Parathyroid adenoma (tissue), 2 donors: Measurements from ENCODE around the gene LMOD1.
"Not testable (repeated sequence)": the region's sequence is repeated elsewhere in the genome, so short reads cannot be mapped to it uniquely, and the experiment has no call there.

ENCODE experiments used
- H2AFZ ChIP-seq: fragments of 300-600 bp; sonication (generic); one replicate; pipeline ENCODE4 v1.7.0; 2017; ENCODE audit warnings: antibody characterized with exemption, mild to moderate bottlenecking
- H3K27ac ChIP-seq: fragments of 300-600 bp; sonication (generic); one replicate; pipeline ENCODE4 v1.7.0; 2017
- H3K27me3 ChIP-seq: fragments of 300-600 bp; sonication (generic); one replicate; pipeline ENCODE4 v1.7.0; 2017; ENCODE audit warnings: low read length; ENCODE audit not compliant: control insufficient read depth, insufficient read depth
- H3K36me3 ChIP-seq: fragments of 300-600 bp; sonication (generic); one replicate; pipeline ENCODE4 v1.7.0; 2017; ENCODE audit warnings: low read length; ENCODE audit not compliant: control insufficient read depth, insufficient read depth
- H3K4me1 ChIP-seq: fragments of 300-600 bp; sonication (generic); one replicate; pipeline ENCODE4 v1.7.0; 2017; ENCODE audit warnings: control low read depth
- H3K4me2 ChIP-seq: fragments of 300-600 bp; sonication (generic); one replicate; pipeline ENCODE4 v1.7.0; 2017; ENCODE audit warnings: low read length
- H3K4me3 ChIP-seq: fragments of 300-600 bp; sonication (generic); one replicate; pipeline ENCODE4 v1.7.0; 2017; ENCODE audit warnings: low read depth, low read length
- H3K79me2 ChIP-seq: fragments of 300-600 bp; sonication (generic); one replicate; pipeline ENCODE4 v1.7.0; 2017; ENCODE audit warnings: control low read depth
- H3K9ac ChIP-seq: fragments of 300-600 bp; sonication (generic); one replicate; pipeline ENCODE4 v1.7.0; 2017; ENCODE audit warnings: mild to moderate bottlenecking
- H3K9me3 ChIP-seq: fragments of 300-600 bp; sonication (generic); one replicate; pipeline ENCODE4 v1.7.0; 2017; ENCODE audit warnings: low read length; ENCODE audit not compliant: control insufficient read depth
- TF ChIP-seq, protein P1 (sequence below): fragments of 300-600 bp; sonication (generic); IDR thresholded peaks from one replicate; pipeline ENCODE4 v1.7.0; 2017; ENCODE audit warnings: antibody characterized with exemption, mild to moderate bottlenecking
- donor health status: primary hyperparathyroidism.

The LMOD1 gene

DNA sequence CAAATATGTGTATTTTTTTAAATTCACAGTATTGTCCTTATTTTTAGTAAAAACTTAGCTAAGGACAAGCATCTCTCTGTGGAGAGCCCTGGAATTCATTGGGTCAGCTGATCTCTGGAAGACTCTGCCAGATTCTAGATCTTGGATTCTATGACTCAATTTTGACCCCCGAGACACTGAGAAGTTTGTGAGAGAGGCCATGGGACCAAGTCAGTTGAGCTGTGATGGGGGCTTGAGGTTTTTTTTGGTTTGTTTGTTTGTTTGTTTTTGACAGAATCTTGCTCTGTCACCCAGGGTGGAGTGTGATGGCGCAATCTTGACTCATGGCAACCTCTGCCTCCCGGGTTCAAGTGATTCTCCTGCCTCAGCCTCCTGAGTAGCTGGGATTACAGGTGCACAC is 44.1 kb downstream of the LMOD1 start:
- Histone ChIP-seq H3K79me2 (no peaks in the 10 kb centered on the region), H3K9ac (no peak overlapping the region), H3K27ac (no peak overlapping the region), H3K36me3 (no peaks in the 10 kb centered on the region), H3K4me2 (no peak overlapping the region), H3K4me3 (no peak overlapping the region), H3K4me1 (peaks cover 2% of the 10 kb centered on the region), H3K27me3 (no peaks in the 10 kb centered on the region), H3K9me3 (no peaks in the 10 kb centered on the region), H2AFZ (no peak overlapping the region)
- TF ChIP-seq, protein P1, sequence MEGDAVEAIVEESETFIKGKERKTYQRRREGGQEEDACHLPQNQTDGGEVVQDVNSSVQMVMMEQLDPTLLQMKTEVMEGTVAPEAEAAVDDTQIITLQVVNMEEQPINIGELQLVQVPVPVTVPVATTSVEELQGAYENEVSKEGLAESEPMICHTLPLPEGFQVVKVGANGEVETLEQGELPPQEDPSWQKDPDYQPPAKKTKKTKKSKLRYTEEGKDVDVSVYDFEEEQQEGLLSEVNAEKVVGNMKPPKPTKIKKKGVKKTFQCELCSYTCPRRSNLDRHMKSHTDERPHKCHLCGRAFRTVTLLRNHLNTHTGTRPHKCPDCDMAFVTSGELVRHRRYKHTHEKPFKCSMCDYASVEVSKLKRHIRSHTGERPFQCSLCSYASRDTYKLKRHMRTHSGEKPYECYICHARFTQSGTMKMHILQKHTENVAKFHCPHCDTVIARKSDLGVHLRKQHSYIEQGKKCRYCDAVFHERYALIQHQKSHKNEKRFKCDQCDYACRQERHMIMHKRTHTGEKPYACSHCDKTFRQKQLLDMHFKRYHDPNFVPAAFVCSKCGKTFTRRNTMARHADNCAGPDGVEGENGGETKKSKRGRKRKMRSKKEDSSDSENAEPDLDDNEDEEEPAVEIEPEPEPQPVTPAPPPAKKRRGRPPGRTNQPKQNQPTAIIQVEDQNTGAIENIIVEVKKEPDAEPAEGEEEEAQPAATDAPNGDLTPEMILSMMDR, result no peak

DNA sequence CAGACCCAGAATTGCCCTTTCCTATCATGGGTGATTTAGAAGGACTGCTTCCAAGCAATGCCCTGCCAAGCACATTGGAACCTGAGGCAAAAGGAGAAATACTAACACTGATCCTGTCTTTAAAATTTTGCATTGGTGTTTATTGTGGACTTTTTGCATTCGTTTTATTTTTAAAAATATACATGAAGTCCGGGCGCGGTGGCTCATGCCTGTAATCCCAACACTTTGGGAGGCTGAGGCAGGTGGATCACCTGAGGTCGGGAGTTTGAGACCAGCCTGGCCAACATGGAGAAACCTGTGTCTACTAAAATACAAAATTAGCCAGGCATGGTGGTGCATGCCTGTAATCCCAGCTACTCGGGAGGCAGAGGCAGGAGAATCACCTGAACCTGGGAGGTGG is 45.3 kb downstream of the LMOD1 start:
- not testable (repeated sequence) for H3K9me3 ChIP-seq, H3K4me1 ChIP-seq, H3K36me3 ChIP-seq, H3K9ac ChIP-seq, H3K4me2 ChIP-seq, H2AFZ ChIP-seq, H3K27ac ChIP-seq, H3K79me2 ChIP-seq, H3K4me3 ChIP-seq, H3K27me3 ChIP-seq

- no peaks in the 10 kb centered on the region for H3K9me3 ChIP-seq
- TF ChIP-seq, protein P1, result no peak
- no peaks in the 10 kb centered on the region for H3K36me3 ChIP-seq
- no peaks in the 10 kb centered on the region for H3K79me2 ChIP-seq
- no peaks in the 10 kb centered on the region for H3K27me3 ChIP-seq
- H3K4me2 ChIP-seq, result no peak overlapping the region
- no peak overlapping the region for H3K4me3 ChIP-seq
- H3K4me1 ChIP-seq, result peaks cover 1% of the 10 kb centered on the region
- H2AFZ ChIP-seq, result no peak overlapping the region
- no peak overlapping the region for H3K27ac ChIP-seq
- no peak overlapping the region for H3K9ac ChIP-seq
Measured at GRCh38 chr1:201900476-201900875, 45.9 kb downstream of the LMOD1 start.

- Histone ChIP-seq H2AFZ (no peak overlapping the region), H3K9me3 (no peaks in the 10 kb centered on the region), H3K4me3 (no peak overlapping the region), H3K4me2 (no peak overlapping the region), H3K36me3 (no peaks in the 10 kb centered on the region), H3K4me1 (no peaks in the 10 kb centered on the region), H3K27me3 (no peaks in the 10 kb centered on the region), H3K79me2 (no peaks in the 10 kb centered on the region), H3K9ac (no peak overlapping the region), H3K27ac (no peak overlapping the region)
- TF ChIP-seq, protein P1, result no peak
Measured at GRCh38 chr1:201899683-201900429, 46.5 kb downstream of the LMOD1 start.

GRCh38 chr1:201898992-201899391 is 47.4 kb downstream of the LMOD1 start:
- H3K4me1 ChIP-seq, result no peaks in the 10 kb centered on the region
- TF ChIP-seq, protein P1, result no peak
- H3K4me3 ChIP-seq, result no peak overlapping the region
- H3K36me3 ChIP-seq, result no peaks in the 10 kb centered on the region
- H3K4me2 ChIP-seq, result no peak overlapping the region
- H3K27me3 ChIP-seq, result no peaks in the 10 kb centered on the region
- no peaks in the 10 kb centered on the region for H3K79me2 ChIP-seq
- H3K27ac ChIP-seq, result no peak overlapping the region
- H3K9me3 ChIP-seq, result no peaks in the 10 kb centered on the region
- no peak overlapping the region for H2AFZ ChIP-seq
- H3K9ac ChIP-seq, result no peak overlapping the region
